Right lobe of liver (tissue), 4 donors: ENCODE measurements around the gene WDR54.

Experiments used
- POLR2A ChIP-seq: fragments of 450-650 bp; IDR thresholded peaks from one replicate; pipeline ENCODE4 v1.6.1; 2017; ENCODE audit warnings: antibody characterized with exemption, mild to moderate bottlenecking
- TF ChIP-seq, protein P1 (sequence below), 4 donors: fragments of 200-600 bp in 3 of 4; fragments of 450-650 bp in 1 of 4; IDR thresholded peaks; one replicate each; pipeline versions ENCODE4 v1.5.1 to v1.8.0; 2016 to 2022; ENCODE audit warnings: antibody characterized with exemption in 4 of 4, mild to moderate bottlenecking in 2 of 4
- donor health status: DM: no; HTN: no; CAD: no.
- donor health status: DM: no; HTN: no; CAD: no.
- donor health status: DM: no; HTN: yes; CAD: no.

DNA sequence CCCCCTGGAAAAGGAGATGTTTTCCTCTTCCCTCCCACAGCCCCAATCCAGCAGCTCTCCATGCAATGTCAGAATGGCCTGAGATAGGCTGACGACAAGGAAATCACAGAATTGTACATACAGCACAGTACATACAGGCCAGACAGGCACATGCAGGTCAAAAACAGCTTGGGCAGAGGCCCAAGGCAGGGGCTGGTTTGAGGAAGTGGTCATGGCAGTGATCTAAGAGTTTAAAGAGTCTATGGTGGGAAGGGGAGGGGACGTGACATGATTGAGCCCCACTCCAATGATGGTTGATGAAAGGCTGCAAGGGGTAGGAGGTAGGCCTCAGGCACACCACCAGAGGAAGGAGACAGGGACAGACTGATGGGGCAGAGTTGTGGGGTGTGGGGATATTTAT, 45.7 kb upstream of the WDR54 start:
- TF ChIP-seq, protein P1, sequence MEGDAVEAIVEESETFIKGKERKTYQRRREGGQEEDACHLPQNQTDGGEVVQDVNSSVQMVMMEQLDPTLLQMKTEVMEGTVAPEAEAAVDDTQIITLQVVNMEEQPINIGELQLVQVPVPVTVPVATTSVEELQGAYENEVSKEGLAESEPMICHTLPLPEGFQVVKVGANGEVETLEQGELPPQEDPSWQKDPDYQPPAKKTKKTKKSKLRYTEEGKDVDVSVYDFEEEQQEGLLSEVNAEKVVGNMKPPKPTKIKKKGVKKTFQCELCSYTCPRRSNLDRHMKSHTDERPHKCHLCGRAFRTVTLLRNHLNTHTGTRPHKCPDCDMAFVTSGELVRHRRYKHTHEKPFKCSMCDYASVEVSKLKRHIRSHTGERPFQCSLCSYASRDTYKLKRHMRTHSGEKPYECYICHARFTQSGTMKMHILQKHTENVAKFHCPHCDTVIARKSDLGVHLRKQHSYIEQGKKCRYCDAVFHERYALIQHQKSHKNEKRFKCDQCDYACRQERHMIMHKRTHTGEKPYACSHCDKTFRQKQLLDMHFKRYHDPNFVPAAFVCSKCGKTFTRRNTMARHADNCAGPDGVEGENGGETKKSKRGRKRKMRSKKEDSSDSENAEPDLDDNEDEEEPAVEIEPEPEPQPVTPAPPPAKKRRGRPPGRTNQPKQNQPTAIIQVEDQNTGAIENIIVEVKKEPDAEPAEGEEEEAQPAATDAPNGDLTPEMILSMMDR (IDR thresholded peaks at IDR 0.05): no peak
- TF ChIP-seq POLR2A: no peak
